Caco-2 (cell line): ENCODE measurements around the gene SOX3. TPM values are rescaled to one million over a fixed set of nuclear protein-coding genes. Genes with fewer than 3 reads are reported as not detected.

ENCODE experiments used
- BruUV-seq: library from RNA; stranded (reverse); fragments of 400-500 nt; replicated peaks from 2 replicates; lab custom pipeline; 2021; lab: Mats Ljungman, UMichigan
- CTCF ChIA-PET: fragments of 300-600 bp; sonication (Branson Sonifier 250); formaldehyde crosslinking; loops from one replicate; lab custom pipeline; 2022; ENCODE audit warnings: antibody characterized with exemption; lab: Charles Lee
- POLR2A ChIA-PET: fragments of 300-600 bp; sonication (Branson Sonifier 250); formaldehyde crosslinking; loops from one replicate; lab custom pipeline; 2022; ENCODE audit warnings: antibody characterized with exemption; lab: Charles Lee
- DNase-seq, 2 experiments: peaks; one replicate each; pipeline versions ENCODE4 v3.0.0 to v3.0.0-alpha.2; 2020 to 2022
- H3K27me3 ChIP-seq: replicated peaks from 2 replicates; pipeline ENCODE4 v1.6.0; 2011; ENCODE audit warnings: low read length; ENCODE audit not compliant: control insufficient read depth, insufficient read depth
- H3K36me3 ChIP-seq: 2 replicates; pipeline ENCODE4 v1.5.1; 2011; ENCODE audit warnings: low read length; ENCODE audit not compliant: control insufficient read depth, insufficient read depth
- H3K4me1 ChIP-seq: fragments of 250-450 bp; sonication (Bioruptor Pico); 2 replicates; pipeline ENCODE4 v1.5.1; 2020; ENCODE audit warnings: mild to moderate bottlenecking
- H3K4me3 ChIP-seq: 2 replicates; pipeline ENCODE4 v1.5.1; 2011; ENCODE audit warnings: low read depth, mild to moderate bottlenecking, control low read depth, low read length
- H3K9me3 ChIP-seq: fragments of 250-450 bp; sonication (Bioruptor Pico); 2 replicates; pipeline ENCODE4 v1.5.1; 2020; ENCODE audit warnings: mild to moderate bottlenecking, moderate library complexity
- H3K27ac Mint-ChIP-seq: one replicate; pipeline ENCODE4 v1.8.0; 2022; ENCODE audit warnings: mixed read lengths; ENCODE audit not compliant: unreplicated experiment
- H3K27me3 Mint-ChIP-seq: one replicate; pipeline ENCODE4 v1.8.0; 2022; ENCODE audit warnings: mixed read lengths; ENCODE audit not compliant: insufficient read depth, unreplicated experiment
- H3K36me3 Mint-ChIP-seq: one replicate; pipeline ENCODE4 v1.8.0; 2022; ENCODE audit warnings: mild to moderate bottlenecking, mixed read lengths; ENCODE audit not compliant: insufficient read depth, unreplicated experiment
- H3K4me1 Mint-ChIP-seq: one replicate; pipeline ENCODE4 v1.8.0; 2022; ENCODE audit warnings: low read depth, mixed read lengths; ENCODE audit not compliant: unreplicated experiment
- H3K4me3 Mint-ChIP-seq: one replicate; pipeline ENCODE4 v1.8.0; 2022; ENCODE audit warnings: mild to moderate bottlenecking, moderate library complexity, mixed read lengths; ENCODE audit not compliant: unreplicated experiment
- H3K9me3 Mint-ChIP-seq: one replicate; pipeline ENCODE4 v1.8.0; 2022; ENCODE audit warnings: mixed read lengths; ENCODE audit not compliant: unreplicated experiment
- intact Hi-C: fragments of 100-400 bp; cut with micrococcal nuclease; formaldehyde crosslinking; loops from one replicate; pipeline ENCODE4 v1.10.0; 2022; ENCODE audit not compliant: unreplicated experiment
- total RNA-seq: library from RNA; stranded (reverse); gene quantifications from 2 replicates; pipeline ENCODE4 v1.2.3, GENCODE V29; 2022
- TF ChIP-seq, protein P1 (sequence below), 2 experiments: fragments of 200-600 bp in 1 of 2; IDR thresholded peaks; 1 replicate in 1 of 2; 2 replicates in 1 of 2; pipeline versions ENCODE4 v1.5.1 to v1.8.0; 2011 to 2022; ENCODE audit warnings: antibody characterized with exemption in 1 of 2, control low read depth in 1 of 2, inconsistent platforms in 1 of 2, low read depth in 1 of 2, low read length in 1 of 2, mild to moderate bottlenecking in 1 of 2, moderate library complexity in 1 of 2; ENCODE audit not compliant: insufficient read depth in 1 of 2, severe bottlenecking in 1 of 2, unreplicated experiment in 1 of 2

The SOX3 gene
- total RNA-seq, 1 experiment from 2014 or later = not detected

- Mint-ChIP-seq H3K9me3 (no peaks in the 10 kb centered on the region), H3K4me3 (no peak overlapping the region), H3K4me1 (no peaks in the 10 kb centered on the region), H3K27ac (no peak overlapping the region), H3K27me3 (no peaks in the 10 kb centered on the region), H3K36me3 (no peaks in the 10 kb centered on the region)
- no peaks in the 10 kb centered on the region for H3K9me3 ChIP-seq
- no peaks in the 10 kb centered on the region for H3K4me1 ChIP-seq
- POLR2A ChIA-PET = no interaction called here
- TF ChIP-seq, protein P1, sequence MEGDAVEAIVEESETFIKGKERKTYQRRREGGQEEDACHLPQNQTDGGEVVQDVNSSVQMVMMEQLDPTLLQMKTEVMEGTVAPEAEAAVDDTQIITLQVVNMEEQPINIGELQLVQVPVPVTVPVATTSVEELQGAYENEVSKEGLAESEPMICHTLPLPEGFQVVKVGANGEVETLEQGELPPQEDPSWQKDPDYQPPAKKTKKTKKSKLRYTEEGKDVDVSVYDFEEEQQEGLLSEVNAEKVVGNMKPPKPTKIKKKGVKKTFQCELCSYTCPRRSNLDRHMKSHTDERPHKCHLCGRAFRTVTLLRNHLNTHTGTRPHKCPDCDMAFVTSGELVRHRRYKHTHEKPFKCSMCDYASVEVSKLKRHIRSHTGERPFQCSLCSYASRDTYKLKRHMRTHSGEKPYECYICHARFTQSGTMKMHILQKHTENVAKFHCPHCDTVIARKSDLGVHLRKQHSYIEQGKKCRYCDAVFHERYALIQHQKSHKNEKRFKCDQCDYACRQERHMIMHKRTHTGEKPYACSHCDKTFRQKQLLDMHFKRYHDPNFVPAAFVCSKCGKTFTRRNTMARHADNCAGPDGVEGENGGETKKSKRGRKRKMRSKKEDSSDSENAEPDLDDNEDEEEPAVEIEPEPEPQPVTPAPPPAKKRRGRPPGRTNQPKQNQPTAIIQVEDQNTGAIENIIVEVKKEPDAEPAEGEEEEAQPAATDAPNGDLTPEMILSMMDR (IDR thresholded peaks at IDR 0.05; ENCODE audit: insufficient read depth in 1 of 2, low read depth in 1 of 2, low read length in 1 of 2, severe bottlenecking in 1 of 2, unreplicated experiment in 1 of 2) = no peak
- CTCF ChIA-PET = no interaction called here
- H3K27me3 ChIP-seq = no peaks in the 10 kb centered on the region
- no peaks in the 10 kb centered on the region for H3K36me3 ChIP-seq
- no peak for DNase-seq
- intact Hi-C loops = no loop called here
- no peak overlapping the region for H3K4me3 ChIP-seq
- BruUV-seq = no TSS peak
Observed at GRCh38 chrX:140503238-140503601, 1.6 kb downstream of the SOX3 start.

DNA sequence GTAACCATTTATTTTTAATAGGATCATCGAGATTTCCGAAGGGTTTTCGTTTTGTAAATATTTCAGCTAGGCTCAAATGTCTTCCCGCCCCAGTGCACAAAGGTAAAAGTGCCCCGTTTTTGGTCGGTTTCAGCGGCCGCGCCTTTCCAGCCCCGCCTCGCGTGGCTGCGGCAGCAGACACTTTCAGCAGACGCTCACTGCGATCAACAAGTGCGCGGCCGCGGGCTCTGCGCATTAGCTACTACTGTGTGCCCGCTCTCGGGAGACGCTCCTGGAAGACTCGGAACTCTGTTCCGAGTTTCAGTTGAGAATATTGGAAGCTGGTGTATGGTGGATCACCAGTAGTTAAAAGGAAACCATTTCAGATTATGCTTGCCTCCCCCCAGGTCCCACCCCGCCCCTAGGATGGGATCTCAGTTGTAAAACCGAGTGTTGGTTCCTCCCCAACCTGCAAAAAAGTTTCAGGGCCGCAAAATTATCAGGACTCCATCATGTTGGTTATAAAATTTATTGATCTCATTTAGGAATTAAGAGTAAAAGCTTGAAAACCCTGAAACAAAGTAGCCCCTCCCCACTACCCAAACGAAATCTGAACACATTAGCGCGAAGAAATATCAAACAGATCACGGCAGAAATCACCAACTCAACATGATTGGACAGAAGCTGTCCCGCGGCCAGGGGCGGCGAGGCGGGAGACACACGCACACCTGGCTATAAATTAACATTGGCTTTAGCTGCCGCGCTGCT is 2.2 kb downstream of the SOX3 start:
- no peaks in the 10 kb centered on the region for H3K27me3 Mint-ChIP-seq
- no peaks in the 10 kb centered on the region for H3K36me3 Mint-ChIP-seq
- no TSS peak for BruUV-seq
- H3K9me3 Mint-ChIP-seq = no peaks in the 10 kb centered on the region
- no peak for DNase-seq
- H3K4me1 Mint-ChIP-seq = no peaks in the 10 kb centered on the region
- Histone ChIP-seq H3K4me1 (no peaks in the 10 kb centered on the region), H3K9me3 (no peaks in the 10 kb centered on the region), H3K27me3 (no peaks in the 10 kb centered on the region), H3K4me3 (no peak overlapping the region), H3K36me3 (no peaks in the 10 kb centered on the region)
- CTCF ChIA-PET = no interaction called here
- intact Hi-C loops = no loop called here
- TF ChIP-seq, protein P1 (IDR thresholded peaks at IDR 0.05; ENCODE audit: insufficient read depth in 1 of 2, low read depth in 1 of 2, low read length in 1 of 2, severe bottlenecking in 1 of 2, unreplicated experiment in 1 of 2) = no peak
- POLR2A ChIA-PET = no interaction called here
- no peak overlapping the region for H3K27ac Mint-ChIP-seq
- H3K4me3 Mint-ChIP-seq = no peak overlapping the region

DNA sequence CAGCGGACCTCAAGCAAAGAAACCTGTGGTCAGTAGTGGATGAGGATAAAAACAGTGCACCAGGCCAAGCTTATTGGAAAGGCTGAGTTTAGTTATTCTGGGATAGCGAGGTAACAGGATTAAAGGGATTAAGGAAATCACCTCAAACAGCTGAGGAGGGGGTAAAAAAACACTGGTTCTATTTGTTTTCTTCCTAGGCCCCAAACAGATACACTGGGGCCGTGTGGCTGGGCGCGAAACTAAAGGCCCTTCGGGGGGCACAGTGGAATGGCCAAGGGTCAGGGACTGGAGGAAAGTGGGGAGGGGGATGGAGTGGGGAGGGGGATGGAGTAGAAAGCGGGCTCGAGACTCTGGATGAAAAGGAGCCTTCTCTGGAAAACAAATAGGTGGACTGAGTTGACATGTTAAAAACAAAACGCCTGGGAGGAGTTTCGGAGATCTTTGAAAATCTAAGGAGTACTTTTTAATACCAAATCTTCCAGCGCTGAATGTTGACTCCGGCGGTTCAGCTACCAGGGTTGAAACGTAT is 2.9 kb downstream of the SOX3 start:
- no peaks in the 10 kb centered on the region for H3K4me1 Mint-ChIP-seq
- BruUV-seq = no TSS peak

More for the DNA sequence above, 2.9 kb downstream of the SOX3 start:
- TF ChIP-seq, protein P1 (IDR thresholded peaks at IDR 0.05; ENCODE audit: insufficient read depth in 1 of 2, low read depth in 1 of 2, low read length in 1 of 2, severe bottlenecking in 1 of 2, unreplicated experiment in 1 of 2) = no peak
- Mint-ChIP-seq H3K4me3 (no peak overlapping the region), H3K36me3 (no peaks in the 10 kb centered on the region), H3K27me3 (no peaks in the 10 kb centered on the region), H3K27ac (no peak overlapping the region), H3K9me3 (no peaks in the 10 kb centered on the region)
- CTCF ChIA-PET = no interaction called here
- Histone ChIP-seq H3K36me3 (no peaks in the 10 kb centered on the region), H3K27me3 (no peaks in the 10 kb centered on the region), H3K9me3 (no peaks in the 10 kb centered on the region), H3K4me3 (no peak overlapping the region), H3K4me1 (no peaks in the 10 kb centered on the region)
- intact Hi-C loops = no loop called here
- POLR2A ChIA-PET = no interaction called here
- DNase-seq = no peak
